ENCODE measurements around the gene PMP22.

DNA sequence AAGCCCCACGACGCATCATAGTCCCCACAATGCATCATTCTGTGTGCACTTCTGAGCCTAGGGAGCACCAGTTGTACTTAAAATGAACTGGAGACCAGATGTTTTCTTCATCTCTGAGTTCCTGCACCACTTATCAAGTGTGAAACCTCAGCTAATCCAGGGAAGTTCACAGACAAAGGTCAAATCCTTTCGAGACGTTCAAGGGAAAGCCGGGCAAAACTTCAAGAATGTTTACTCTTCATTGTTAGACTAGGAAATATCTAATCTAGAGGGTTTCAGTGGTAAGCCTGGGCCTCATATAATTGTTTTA, 4.6 kb upstream of the PMP22 start:
- TF ChIP-seq, protein P1, sequence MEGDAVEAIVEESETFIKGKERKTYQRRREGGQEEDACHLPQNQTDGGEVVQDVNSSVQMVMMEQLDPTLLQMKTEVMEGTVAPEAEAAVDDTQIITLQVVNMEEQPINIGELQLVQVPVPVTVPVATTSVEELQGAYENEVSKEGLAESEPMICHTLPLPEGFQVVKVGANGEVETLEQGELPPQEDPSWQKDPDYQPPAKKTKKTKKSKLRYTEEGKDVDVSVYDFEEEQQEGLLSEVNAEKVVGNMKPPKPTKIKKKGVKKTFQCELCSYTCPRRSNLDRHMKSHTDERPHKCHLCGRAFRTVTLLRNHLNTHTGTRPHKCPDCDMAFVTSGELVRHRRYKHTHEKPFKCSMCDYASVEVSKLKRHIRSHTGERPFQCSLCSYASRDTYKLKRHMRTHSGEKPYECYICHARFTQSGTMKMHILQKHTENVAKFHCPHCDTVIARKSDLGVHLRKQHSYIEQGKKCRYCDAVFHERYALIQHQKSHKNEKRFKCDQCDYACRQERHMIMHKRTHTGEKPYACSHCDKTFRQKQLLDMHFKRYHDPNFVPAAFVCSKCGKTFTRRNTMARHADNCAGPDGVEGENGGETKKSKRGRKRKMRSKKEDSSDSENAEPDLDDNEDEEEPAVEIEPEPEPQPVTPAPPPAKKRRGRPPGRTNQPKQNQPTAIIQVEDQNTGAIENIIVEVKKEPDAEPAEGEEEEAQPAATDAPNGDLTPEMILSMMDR (IDR thresholded peaks at IDR 0.05; ENCODE audit: low read length) = no peak
- no peak for TF ChIP-seq EZH2 (optimal IDR thresholded peaks at IDR 0.05; ENCODE audit: low read depth, low read length)
- TF ChIP-seq EZH2phosphoT487 (IDR thresholded peaks at IDR 0.05; ENCODE audit: low read length) = no peak

Measured in MM.1S (cell line).